Endothelial cell of umbilical vein (primary cell): ENCODE measurements around the gene DCAF10. TPM values are rescaled to one million over a fixed set of nuclear protein-coding genes. Genes with fewer than 3 reads are reported as not detected.

Experiments
- BruUV-seq: library from RNA; stranded (reverse); fragments of 400-500 nt; replicated peaks from 2 replicates; lab custom pipeline; 2021; lab: Mats Ljungman, UMichigan
- CTCF ChIA-PET: fragments of 300-600, 350-600 bp; sonication (Branson Sonifier 250); formaldehyde crosslinking; loops from one replicate; lab custom pipeline; 2021; ENCODE audit warnings: antibody characterized with exemption, inconsistent platforms; lab: Charles Lee
- POLR2A ChIA-PET: fragments of 300-600, 350-600 bp; sonication (Branson Sonifier 250); formaldehyde crosslinking; loops from one replicate; lab custom pipeline; 2021; ENCODE audit warnings: antibody characterized with exemption, inconsistent platforms; lab: Charles Lee
- DNase-seq: peaks from one replicate; pipeline ENCODE4 v3.0.0-alpha.2; 2011; ENCODE audit warnings: low read depth, low spot score
- FAIRE-seq: peaks from 2 replicates; lab custom pipeline; 2011; peaks lifted over from hg19 to GRCh38; lab: Jason Lieb, UNC
- H2AFZ ChIP-seq: 2 replicates; pipeline ENCODE4 v1.6.0; 2012; ENCODE audit warnings: low read depth, low read length, control low read depth, inconsistent platforms
- H3K27ac ChIP-seq: 2 replicates; pipeline ENCODE4 v1.5.1; 2011; ENCODE audit warnings: low read depth, mild to moderate bottlenecking, control low read depth, low read length, moderate library complexity; ENCODE audit not compliant: insufficient read depth
- H3K27me3 ChIP-seq, 2 experiments: 2 replicates each; pipeline versions ENCODE4 v1.6.0 to v1.6.1; 2011; ENCODE audit warnings: low read length in 2 of 2, mixed read lengths in 1 of 2; ENCODE audit not compliant: control insufficient read depth in 2 of 2, insufficient read depth in 2 of 2
- H3K36me3 ChIP-seq, 2 experiments: 2 replicates in 1 of 2; 3 replicates in 1 of 2; pipeline ENCODE4 v1.5.1; 2011; ENCODE audit warnings: low read length in 2 of 2, mild to moderate bottlenecking in 1 of 2, moderate library complexity in 1 of 2; ENCODE audit not compliant: control insufficient read depth in 2 of 2, insufficient read depth in 2 of 2; ENCODE audit errors: extremely low read depth in 1 of 2
- H3K4me1 ChIP-seq: 3 replicates; pipeline ENCODE4 v1.5.1; 2011; ENCODE audit warnings: mild to moderate bottlenecking, low read length; ENCODE audit not compliant: control insufficient read depth, insufficient read depth; ENCODE audit errors: extremely low read depth
- H3K4me2 ChIP-seq: 2 replicates; pipeline ENCODE4 v1.6.1; 2011; ENCODE audit warnings: low read length, control low read depth, mixed read lengths; ENCODE audit not compliant: insufficient read depth
- H3K4me3 ChIP-seq, 3 experiments: fragments of 200-600 bp in 1 of 3; sonication (generic), shearing (Covaris generic) in 1 of 3; replicated peaks in 1 of 3; 2 replicates each; pipeline ENCODE4 v1.5.1; 2011 to 2016; ENCODE audit warnings: control low read depth in 3 of 3, low read length in 3 of 3, mild to moderate bottlenecking in 2 of 3, inconsistent platforms in 1 of 3, low read depth in 1 of 3, moderate library complexity in 1 of 3; ENCODE audit not compliant: insufficient read depth in 1 of 3
- H3K79me2 ChIP-seq: 2 replicates; pipeline ENCODE4 v1.6.0; 2012; ENCODE audit warnings: low read length, inconsistent platforms; ENCODE audit not compliant: control insufficient read depth, insufficient read depth
- H3K9ac ChIP-seq: replicated peaks from 2 replicates; pipeline ENCODE3; 2011; ENCODE audit warnings: low read length, control low read depth; ENCODE audit not compliant: insufficient read depth; ENCODE audit errors: extremely low read depth
- H3K9me1 ChIP-seq: replicated peaks from 3 replicates; pipeline ENCODE4 v1.6.0; 2011; ENCODE audit warnings: mild to moderate bottlenecking, low read length; ENCODE audit not compliant: control insufficient read depth, insufficient read depth; ENCODE audit errors: extremely low read depth
- H3K9me3 ChIP-seq: replicated peaks from 2 replicates; pipeline ENCODE4 v1.5.1; 2012; ENCODE audit warnings: low read length, inconsistent platforms; ENCODE audit not compliant: control insufficient read depth, insufficient read depth
- H4K20me1 ChIP-seq: replicated peaks from 2 replicates; pipeline ENCODE3; 2011; ENCODE audit warnings: mild to moderate bottlenecking, low read length; ENCODE audit not compliant: control insufficient read depth, insufficient read depth; ENCODE audit errors: extremely low read depth
- CTCF ChIP-seq, 2 donors: IDR thresholded peaks; 1 replicate in 1 of 2; 2 replicates in 1 of 2; pipeline ENCODE4 v1.5.1; 2011; ENCODE audit warnings: low read length in 2 of 2, mild to moderate bottlenecking in 2 of 2, moderate library complexity in 2 of 2, control low read depth in 1 of 2, inconsistent platforms in 1 of 2, low read depth in 1 of 2; ENCODE audit not compliant: insufficient read depth in 1 of 2; ENCODE audit errors: extremely low read depth in 1 of 2
- EZH2 ChIP-seq: IDR thresholded peaks from 2 replicates; pipeline ENCODE4 v1.6.1; 2012; ENCODE audit warnings: borderline replicate concordance, low read depth, mild to moderate bottlenecking, moderate library complexity, low read length, inconsistent platforms; ENCODE audit not compliant: severe bottlenecking
- FOS ChIP-seq: IDR thresholded peaks from 2 replicates; pipeline ENCODE4 v1.6.1; 2011; ENCODE audit warnings: mild to moderate bottlenecking, low read length, moderate library complexity, borderline replicate concordance; ENCODE audit not compliant: insufficient read depth
- GATA2 ChIP-seq: IDR thresholded peaks from 2 replicates; pipeline ENCODE4 v1.7.0; 2011; ENCODE audit warnings: low read depth, mild to moderate bottlenecking, moderate library complexity, mixed read lengths, low read length; ENCODE audit not compliant: insufficient read length, insufficient read depth
- JUN ChIP-seq: IDR thresholded peaks from 2 replicates; pipeline ENCODE4 v1.6.1; 2011; ENCODE audit warnings: borderline replicate concordance, low read depth; ENCODE audit not compliant: insufficient read length, insufficient read depth
- MAX ChIP-seq: IDR thresholded peaks from 2 replicates; pipeline ENCODE4 v1.6.1; 2011; ENCODE audit not compliant: insufficient read depth, insufficient read length
- MYC ChIP-seq: IDR thresholded peaks from one replicate; pipeline ENCODE4 v1.6.1; 2011; ENCODE audit warnings: mild to moderate bottlenecking, low read depth, low read length
- POLR2A ChIP-seq: IDR thresholded peaks from 2 replicates; pipeline ENCODE4 v1.6.1; 2012; ENCODE audit warnings: low read depth, mild to moderate bottlenecking, control low read depth, low read length
- POLR2AphosphoS5 ChIP-seq: IDR thresholded peaks from 2 replicates; pipeline ENCODE4 v1.6.1; 2012; ENCODE audit warnings: low read depth, mild to moderate bottlenecking, control low read depth, low read length, moderate library complexity; ENCODE audit not compliant: insufficient read depth
- dilution Hi-C: fragments of 300-500 bp; cut with MboI; formaldehyde crosslinking; loops from one replicate; pipeline ENCODE4 v1.15.0; 2019; ENCODE audit warnings: low sequenced_read_pairs; ENCODE audit not compliant: extremely low pct_ligation_motif_present
- intact Hi-C: fragments of 100-400 bp; cut with micrococcal nuclease; formaldehyde crosslinking; loops from one replicate; pipeline ENCODE4 v1.10.0; 2022
- polyA plus RNA-seq, 4 experiments: library from polyadenylated mRNA; depleted of rRNA in 3 of 4; stranded (reverse) in 3 of 4; unstranded in 1 of 4; fragments of >200 nt; gene quantifications; 2 replicates each; pipeline versions ENCODE4 v1.2.1 to v1.2.3, GENCODE V29; 2011 to 2012; ENCODE audit warnings: missing spikeins in 1 of 4
- total RNA-seq: library from RNA; stranded (reverse); gene quantifications from 2 replicates; pipeline ENCODE4 v1.2.3, GENCODE V29; 2021

Gene DCAF10
- total and polyA plus RNA-seq, 2 donors (not counting 3 experiments of a cell fraction or from before 2014, with no cell fraction given) = 13.1 to 21.5 TPM

- intact Hi-C loops = no loop called here
- no peak overlapping the region for H3K4me3 ChIP-seq
- no peak for DNase-seq
- POLR2A ChIA-PET = no interaction called here
- no peak for TF ChIP-seq EZH2
- TF ChIP-seq CTCF (IDR thresholded peaks at IDR 0.05; ENCODE audit: extremely low read depth in 1 of 2, insufficient read depth in 1 of 2, low read depth in 1 of 2, low read length in 2 of 2) = no peak
- no peak for TF ChIP-seq GATA2
- no peak for TF ChIP-seq JUN
- no peak for TF ChIP-seq MYC
- no peak for TF ChIP-seq POLR2AphosphoS5
- no peak for TF ChIP-seq FOS
- no peak for TF ChIP-seq MAX
- no peak for TF ChIP-seq POLR2A
- H3K9me3 ChIP-seq = no peaks in the 10 kb centered on the region
- H3K36me3 ChIP-seq = no peaks in the 10 kb centered on the region
- no peak overlapping the region for H3K9ac ChIP-seq
- FAIRE-seq = no peak
- no peaks in the 10 kb centered on the region for H3K79me2 ChIP-seq
- no peaks in the 10 kb centered on the region for H3K9me1 ChIP-seq
- H2AFZ ChIP-seq = no peak overlapping the region
- no peaks in the 10 kb centered on the region for H4K20me1 ChIP-seq
- dilution Hi-C loops = no loop called here
- CTCF ChIA-PET = interaction anchor here (1.0 kb wide), 1 partner anchor 22 kb away, joined by 3 read pairs; no protein-coding TSS in a partner anchor
- BruUV-seq = no TSS peak
- H3K27ac ChIP-seq = no peak overlapping the region
- no peaks in the 10 kb centered on the region for H3K27me3 ChIP-seq
- no peaks in the 10 kb centered on the region for H3K4me1 ChIP-seq
- H3K4me2 ChIP-seq = no peak overlapping the region
Measured at GRCh38 chr9:37876376-37876775, 75.8 kb downstream of the DCAF10 start.
